HEK293 (cell line): Measurements from ENCODE around the gene OST4.
A peak's percentile ranks its signal among the peaks of the same experiment; 100 is the strongest.

ENCODE experiments used
- CTCF ChIA-PET: fragments of 350-600 bp; formaldehyde crosslinking; extraction: SDS; loops from one replicate; lab custom pipeline; 2021; ENCODE audit warnings: antibody characterized with exemption; lab: Yijun Ruan, JAX
- POLR2A ChIA-PET: fragments of 300-600 bp; formaldehyde crosslinking; extraction: SDS; loops from one replicate; lab custom pipeline; 2020; ENCODE audit warnings: antibody characterized with exemption, inconsistent platforms; lab: Yijun Ruan, JAX
- H3K27ac ChIP-seq: fragments of 200-500 bp; sonication (Bioruptor generic); 2 replicates; pipeline ENCODE4 v1.5.1; 2014; ENCODE audit warnings: low read depth, low read length, control low read depth, inconsistent platforms; ENCODE audit errors: extremely low read depth
- H3K36me3 ChIP-seq, 2 experiments: fragments of 200-500 bp in 1 of 2; sonication (Bioruptor generic) in 1 of 2; 1 replicate in 1 of 2; 2 replicates in 1 of 2; pipeline ENCODE4 v1.5.1; 2014 to 2017; ENCODE audit warnings: inconsistent platforms in 2 of 2, low read length in 2 of 2; ENCODE audit not compliant: control insufficient read depth in 2 of 2, insufficient read depth in 1 of 2
- H3K4me1 ChIP-seq: fragments of 200-500 bp; sonication (Bioruptor generic); 2 replicates; pipeline ENCODE4 v1.5.1; 2014; ENCODE audit warnings: mild to moderate bottlenecking, low read length, inconsistent platforms; ENCODE audit not compliant: control insufficient read depth, insufficient read depth
- H3K4me3 ChIP-seq: 2 replicates; pipeline ENCODE4 v1.5.1; 2011; ENCODE audit warnings: low read depth, mild to moderate bottlenecking, control low read depth, low read length, moderate library complexity
- H3K9me3 ChIP-seq: fragments of 200-500 bp; sonication (Bioruptor generic); 2 replicates; pipeline ENCODE4 v1.5.1; 2014; ENCODE audit warnings: low read depth, low read length, inconsistent platforms; ENCODE audit not compliant: control insufficient read depth, insufficient read depth
- GFI1B ChIP-seq: fragments of 450-650 bp; formaldehyde crosslinking; IDR thresholded peaks from 2 replicates; pipeline ENCODE4 v1.5.1; 2016; ENCODE audit warnings: missing biosample characterization, missing genetic modification characterization
- GLIS1 ChIP-seq: fragments of 450-650 bp; formaldehyde crosslinking; IDR thresholded peaks from 2 replicates; pipeline ENCODE4 v1.5.1; 2016; ENCODE audit warnings: missing biosample characterization, missing genetic modification characterization
- HOXA7 ChIP-seq: sonication (generic); formaldehyde crosslinking; IDR thresholded peaks from 2 replicates; pipeline ENCODE4 v1.8.1; 2022; ENCODE audit warnings: missing genetic modification reagents, borderline replicate concordance
- SP3 ChIP-seq: fragments of 450-650 bp; formaldehyde crosslinking; IDR thresholded peaks from 2 replicates; pipeline ENCODE4 v1.5.1; 2016; ENCODE audit warnings: missing biosample characterization, missing genetic modification characterization
- TSHZ1 ChIP-seq: fragments of 450-650 bp; formaldehyde crosslinking; IDR thresholded peaks from 2 replicates; pipeline ENCODE4 v1.5.1; 2016; ENCODE audit warnings: missing biosample characterization, missing genetic modification characterization, borderline replicate concordance
- ZBTB17 ChIP-seq: fragments of 450-650 bp; formaldehyde crosslinking; IDR thresholded peaks from 2 replicates; pipeline ENCODE4 v1.5.1; 2016; ENCODE audit warnings: missing biosample characterization, missing genetic modification characterization
- ZFHX2 ChIP-seq: fragments of 450-650 bp; formaldehyde crosslinking; conservative IDR thresholded peaks from 2 replicates; pipeline ENCODE4 v1.5.1; 2016; ENCODE audit warnings: missing biosample characterization, missing genetic modification characterization
- ZIC2 ChIP-seq: fragments of 450-650 bp; formaldehyde crosslinking; IDR thresholded peaks from 2 replicates; pipeline ENCODE4 v1.5.1; 2016; ENCODE audit warnings: missing biosample characterization, missing genetic modification characterization
- ZNF184 ChIP-seq: fragments of 450-650 bp; IDR thresholded peaks from 2 replicates; pipeline ENCODE4 v1.5.1; 2018; ENCODE audit warnings: missing biosample characterization, mild to moderate bottlenecking, missing genetic modification characterization
- ZNF19 ChIP-seq: fragments of 450-650 bp; formaldehyde crosslinking; IDR thresholded peaks from 2 replicates; pipeline ENCODE4; 2016; ENCODE audit warnings: missing biosample characterization, missing genetic modification characterization, low read depth
- ZNF274 ChIP-seq, 2 experiments: fragments of 200-500 bp in 1 of 2; fragments of 450-650 bp in 1 of 2; sonication (Bioruptor generic) in 1 of 2; formaldehyde crosslinking in 1 of 2; IDR thresholded peaks; 2 replicates each; pipeline versions ENCODE4 v1.5.1 to v1.6.1; 2014 to 2016; ENCODE audit warnings: borderline replicate concordance in 1 of 2, inconsistent platforms in 1 of 2, low read length in 1 of 2, missing biosample characterization in 1 of 2, missing genetic modification characterization in 1 of 2
- ZNF394 ChIP-seq: fragments of 450-650 bp; formaldehyde crosslinking; IDR thresholded peaks from 2 replicates; pipeline ENCODE4 v1.5.1; 2016; ENCODE audit warnings: missing biosample characterization, missing genetic modification characterization, mild to moderate bottlenecking, moderate library complexity, borderline replicate concordance
- ZNF48 ChIP-seq: fragments of 450-650 bp; formaldehyde crosslinking; IDR thresholded peaks from 2 replicates; pipeline ENCODE4 v1.5.1; 2016; ENCODE audit warnings: missing biosample characterization, missing genetic modification characterization
- ZNF596 ChIP-seq: fragments of 450-650 bp; IDR thresholded peaks from 2 replicates; pipeline ENCODE4 v1.5.0; 2018; ENCODE audit warnings: missing biosample characterization, mild to moderate bottlenecking, missing genetic modification characterization, moderate library complexity
- ZNF629 ChIP-seq: fragments of 450-650 bp; formaldehyde crosslinking; IDR thresholded peaks from 2 replicates; pipeline ENCODE4 v1.5.1; 2017; ENCODE audit warnings: missing biosample characterization, missing genetic modification characterization
- ZNF792 ChIP-seq: fragments of 450-650 bp; formaldehyde crosslinking; IDR thresholded peaks from 2 replicates; pipeline ENCODE4 v1.5.1; 2016; ENCODE audit warnings: missing biosample characterization, missing genetic modification characterization
- ZNF830 ChIP-seq: fragments of 450-650 bp; IDR thresholded peaks from 2 replicates; pipeline ENCODE4 v1.5.0; 2018; ENCODE audit warnings: missing biosample characterization, missing genetic modification characterization, low read depth, mild to moderate bottlenecking, moderate library complexity
- TF ChIP-seq, protein P1 (sequence below): fragments of 450-650 bp; formaldehyde crosslinking; IDR thresholded peaks from 2 replicates; pipeline ENCODE4 v1.5.1; 2016; ENCODE audit warnings: missing biosample characterization, missing genetic modification characterization
- TF ChIP-seq, protein P2 (sequence below): fragments of 450-650 bp; formaldehyde crosslinking; IDR thresholded peaks from 2 replicates; pipeline ENCODE4 v1.5.1; 2016; ENCODE audit warnings: missing biosample characterization, missing genetic modification characterization

OST4 gene

DNA sequence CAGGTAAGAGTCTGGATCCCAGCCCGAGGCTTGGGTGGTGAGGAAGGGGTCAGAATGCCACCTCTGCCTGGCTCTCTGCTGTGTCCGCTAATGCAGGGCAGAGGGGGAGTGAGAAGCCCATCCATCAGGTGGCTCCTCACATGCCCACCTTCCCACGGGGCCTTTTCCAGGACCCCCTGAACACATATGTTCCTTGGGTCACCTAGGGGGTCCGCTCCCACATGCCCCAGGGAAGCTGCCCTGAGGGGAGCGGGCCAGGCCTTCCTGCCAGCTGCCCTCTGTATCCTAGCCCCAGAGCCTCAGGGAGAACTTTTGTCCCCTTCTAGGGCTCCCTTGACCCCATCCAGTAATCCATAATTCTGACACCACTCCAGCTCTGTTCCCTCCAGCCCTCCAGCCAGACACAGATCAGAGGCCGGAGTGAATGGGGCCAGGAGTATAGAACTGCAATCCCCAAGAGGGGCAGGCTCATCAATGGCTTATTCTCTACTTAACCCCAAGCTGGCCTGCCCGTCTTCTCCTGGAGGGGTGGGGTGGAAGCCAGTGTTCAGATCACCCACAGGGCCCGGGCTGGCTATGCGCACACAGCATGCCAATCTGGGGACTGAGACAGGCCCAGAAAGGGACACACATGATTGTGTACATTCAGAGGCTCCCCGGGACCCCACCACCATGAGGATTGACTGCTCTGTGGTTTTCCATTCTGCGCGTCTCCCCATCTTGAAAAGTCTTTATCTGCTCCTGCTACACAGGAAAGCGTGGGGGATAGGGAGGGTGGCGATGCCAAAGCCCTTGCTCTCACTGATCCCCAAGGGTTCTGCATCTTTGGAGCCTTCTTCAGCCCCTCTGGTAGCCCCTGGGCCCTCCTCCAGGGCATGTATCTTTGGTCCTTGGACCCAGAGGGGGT is 8.0 kb upstream of the OST4 start:
- POLR2A ChIA-PET = no interaction called here
- H3K36me3 ChIP-seq = no peaks in the 10 kb centered on the region
- CTCF ChIA-PET = interaction anchor here (0.5 to 1.0 kb wide), 3 partner anchors 19 to 224 kb away, joined by 3 to 4 read pairs (median 3); partner anchors contain the start of gene AGBL5
- H3K9me3 ChIP-seq = no peaks in the 10 kb centered on the region
- peaks cover 4% of the 10 kb centered on the region for H3K4me1 ChIP-seq
- H3K27ac ChIP-seq = no peak overlapping the region
- TF ChIP-seq ZNF274 (IDR thresholded peaks at IDR 0.05; ENCODE audit: low read length) (no peak), ZNF274 (tag by site-specific recombination; IDR thresholded peaks at IDR 0.05; ENCODE audit: borderline replicate concordance) (no peak)
- no peak overlapping the region for H3K4me3 ChIP-seq

DNA sequence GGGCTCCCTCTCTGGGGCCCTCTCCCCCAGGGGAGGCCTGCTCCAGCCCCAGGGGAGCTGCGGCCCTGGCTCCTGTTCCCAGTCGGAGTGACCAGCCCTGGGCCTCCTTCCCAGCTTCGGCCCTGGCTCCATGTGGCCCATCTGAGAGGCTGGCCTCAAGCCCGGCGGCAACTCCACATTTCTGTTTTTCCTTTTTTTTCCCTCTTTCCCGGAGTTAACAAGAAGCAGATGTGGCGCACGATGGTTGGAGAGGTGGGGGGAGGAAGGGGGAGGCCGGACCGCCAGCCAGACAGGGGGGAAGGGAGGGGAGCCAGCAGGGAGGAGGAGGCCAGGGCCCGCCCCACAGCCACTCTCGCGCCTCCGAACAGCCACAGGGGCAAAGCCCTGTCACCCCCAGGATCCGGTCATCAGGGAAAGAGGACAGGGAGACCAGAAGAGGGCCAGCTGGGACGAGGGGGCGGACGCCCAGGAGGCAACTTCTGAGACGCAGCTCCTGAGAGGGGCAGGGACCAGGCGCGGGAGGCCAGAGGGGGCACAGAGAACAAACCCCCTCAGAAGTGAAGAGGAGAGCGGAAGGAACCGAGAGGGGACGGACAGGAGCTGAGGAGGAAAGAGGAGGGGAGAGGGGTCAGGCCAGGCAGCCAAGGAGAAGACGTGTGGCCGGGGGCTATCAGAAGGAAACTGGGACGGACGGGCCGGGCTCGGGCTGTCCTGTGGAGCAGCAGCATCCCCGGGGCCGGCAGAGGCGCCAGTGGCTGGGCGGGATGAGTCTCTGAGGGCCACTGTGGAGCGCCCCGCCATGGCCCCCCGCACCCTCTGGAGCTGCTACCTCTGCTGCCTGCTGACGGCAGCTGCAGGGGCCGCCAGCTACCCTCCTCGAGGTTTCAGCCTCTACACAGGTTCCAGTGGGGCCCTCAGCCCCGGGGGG is 7.1 kb upstream of the OST4 start, which contains the start of gene EMILIN1:
Gene EMILIN1, plus strand, starts transcription at position 349 of the 928 bp plus-strand sequence. Its CDS starts 451 bp downstream, at position 800.
- Histone ChIP-seq H3K4me3 (no peak within 1 kb of the TSS), H3K4me1 (peaks cover 4% of the 10 kb centered on the region), H3K27ac (no peak within 1 kb of the TSS), H3K9me3 (no peaks in the 10 kb centered on the region), H3K36me3 (no peaks in the 10 kb centered on the region)
- ChIA-PET CTCF (interaction anchor here (0.6 to 1.0 kb wide), 3 partner anchors 13 to 27 kb away, joined by 3 to 4 read pairs (median 3); partner anchors contain the start of gene AGBL5), POLR2A (no interaction called here)
- TF ChIP-seq ZNF48 (tag by site-specific recombination) (no peak), ZNF184 (no peak), ZNF792 (tag by site-specific recombination) (no peak), ZFHX2 (tag by site-specific recombination) (no peak), GLIS1 (tag by site-specific recombination) (peak; percentile 71), ZIC2 (tag by site-specific recombination) (peak; percentile 40), ZNF596 (no peak), HOXA7 (no peak), ZNF629 (tag by site-specific recombination) (no peak), ZNF830 (tag by site-specific recombination) (no peak), SP3 (tag by site-specific recombination) (no peak)

DNA sequence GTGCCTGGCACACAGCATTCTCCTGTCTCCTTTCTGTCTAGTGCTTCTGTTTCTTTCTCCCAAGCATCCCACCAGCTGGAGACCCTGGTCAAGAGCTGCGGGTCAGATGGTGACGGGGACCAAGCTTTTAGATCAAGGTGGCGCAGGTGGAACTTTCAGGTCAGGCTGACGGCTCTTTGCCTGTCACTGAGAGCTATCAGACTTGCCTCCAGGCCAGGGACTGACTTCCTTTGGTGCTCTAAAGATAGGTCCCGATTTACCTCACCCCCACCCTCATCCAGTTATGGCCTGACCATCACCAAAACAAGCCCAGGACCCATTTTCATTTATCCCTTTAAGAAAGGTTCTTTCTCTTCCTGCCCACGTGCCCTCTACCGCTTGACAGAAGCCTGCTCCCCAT is 5.8 kb upstream of the OST4 start:
- POLR2A ChIA-PET = interaction anchor here (1.1 kb wide), 1 partner anchor 26 kb away, joined by 4 read pairs; the partner anchor contains the start of gene AGBL5
- CTCF ChIA-PET = no interaction called here

More for the DNA sequence above, 5.8 kb upstream of the OST4 start:
- Histone ChIP-seq H3K4me1 (peaks cover 7% of the 10 kb centered on the region), H3K36me3 (no peaks in the 10 kb centered on the region)
- TF ChIP-seq ZBTB17 (tag by site-specific recombination) = no peak
- TF ChIP-seq ZNF19 = no peak
- TF ChIP-seq GFI1B (tag by site-specific recombination) = no peak
- no peak for TF ChIP-seq ZNF394 (tag by site-specific recombination)
- TF ChIP-seq, protein P1, sequence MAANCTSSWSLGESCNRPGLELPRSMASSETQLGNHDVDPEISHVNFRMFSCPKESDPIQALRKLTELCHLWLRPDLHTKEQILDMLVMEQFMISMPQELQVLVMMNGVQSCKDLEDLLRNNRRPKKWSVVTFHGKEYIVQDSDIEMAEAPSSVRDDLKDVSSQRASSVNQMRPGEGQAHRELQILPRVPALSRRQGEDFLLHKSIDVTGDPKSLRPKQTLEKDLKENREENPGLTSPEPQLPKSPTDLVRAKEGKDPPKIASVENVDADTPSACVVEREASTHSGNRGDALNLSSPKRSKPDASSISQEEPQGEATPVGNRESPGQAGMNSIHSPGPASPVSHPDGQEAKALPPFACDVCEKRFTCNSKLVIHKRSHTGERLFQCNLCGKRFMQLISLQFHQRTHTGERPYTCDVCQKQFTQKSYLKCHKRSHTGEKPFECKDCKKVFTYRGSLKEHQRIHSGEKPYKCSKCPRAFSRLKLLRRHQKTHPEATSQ (tag by site-specific recombination) = no peak
- TF ChIP-seq, protein P2, sequence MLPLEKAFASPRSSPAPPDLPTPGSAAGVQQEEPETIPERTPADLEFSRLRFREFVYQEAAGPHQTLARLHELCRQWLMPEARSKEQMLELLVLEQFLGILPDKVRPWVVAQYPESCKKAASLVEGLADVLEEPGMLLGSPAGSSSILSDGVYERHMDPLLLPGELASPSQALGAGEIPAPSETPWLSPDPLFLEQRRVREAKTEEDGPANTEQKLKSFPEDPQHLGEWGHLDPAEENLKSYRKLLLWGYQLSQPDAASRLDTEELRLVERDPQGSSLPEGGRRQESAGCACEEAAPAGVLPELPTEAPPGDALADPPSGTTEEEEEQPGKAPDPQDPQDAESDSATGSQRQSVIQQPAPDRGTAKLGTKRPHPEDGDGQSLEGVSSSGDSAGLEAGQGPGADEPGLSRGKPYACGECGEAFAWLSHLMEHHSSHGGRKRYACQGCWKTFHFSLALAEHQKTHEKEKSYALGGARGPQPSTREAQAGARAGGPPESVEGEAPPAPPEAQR (tag by site-specific recombination) = no peak
- TF ChIP-seq TSHZ1 (tag by site-specific recombination) = no peak
- TF ChIP-seq, all 188 proteins: peak for 0
- H3K4me3 ChIP-seq = no peak overlapping the region
- H3K27ac ChIP-seq = no peak overlapping the region
- no peaks in the 10 kb centered on the region for H3K9me3 ChIP-seq
